GM12873 (cell line): ENCODE measurements around the gene FHIT.

Experiments used
- TF ChIP-seq, protein P1 (sequence below): IDR thresholded peaks from 2 replicates; pipeline ENCODE4 v1.5.1; 2012; ENCODE audit warnings: low read depth, mild to moderate bottlenecking, moderate library complexity, low read length, control low read depth; ENCODE audit not compliant: insufficient read depth; ENCODE audit errors: missing control alignments

Gene FHIT

GRCh38 chr3:61169621-61170251 is 81.5 kb downstream of the FHIT start:
- TF ChIP-seq, protein P1, sequence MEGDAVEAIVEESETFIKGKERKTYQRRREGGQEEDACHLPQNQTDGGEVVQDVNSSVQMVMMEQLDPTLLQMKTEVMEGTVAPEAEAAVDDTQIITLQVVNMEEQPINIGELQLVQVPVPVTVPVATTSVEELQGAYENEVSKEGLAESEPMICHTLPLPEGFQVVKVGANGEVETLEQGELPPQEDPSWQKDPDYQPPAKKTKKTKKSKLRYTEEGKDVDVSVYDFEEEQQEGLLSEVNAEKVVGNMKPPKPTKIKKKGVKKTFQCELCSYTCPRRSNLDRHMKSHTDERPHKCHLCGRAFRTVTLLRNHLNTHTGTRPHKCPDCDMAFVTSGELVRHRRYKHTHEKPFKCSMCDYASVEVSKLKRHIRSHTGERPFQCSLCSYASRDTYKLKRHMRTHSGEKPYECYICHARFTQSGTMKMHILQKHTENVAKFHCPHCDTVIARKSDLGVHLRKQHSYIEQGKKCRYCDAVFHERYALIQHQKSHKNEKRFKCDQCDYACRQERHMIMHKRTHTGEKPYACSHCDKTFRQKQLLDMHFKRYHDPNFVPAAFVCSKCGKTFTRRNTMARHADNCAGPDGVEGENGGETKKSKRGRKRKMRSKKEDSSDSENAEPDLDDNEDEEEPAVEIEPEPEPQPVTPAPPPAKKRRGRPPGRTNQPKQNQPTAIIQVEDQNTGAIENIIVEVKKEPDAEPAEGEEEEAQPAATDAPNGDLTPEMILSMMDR: no peak

DNA sequence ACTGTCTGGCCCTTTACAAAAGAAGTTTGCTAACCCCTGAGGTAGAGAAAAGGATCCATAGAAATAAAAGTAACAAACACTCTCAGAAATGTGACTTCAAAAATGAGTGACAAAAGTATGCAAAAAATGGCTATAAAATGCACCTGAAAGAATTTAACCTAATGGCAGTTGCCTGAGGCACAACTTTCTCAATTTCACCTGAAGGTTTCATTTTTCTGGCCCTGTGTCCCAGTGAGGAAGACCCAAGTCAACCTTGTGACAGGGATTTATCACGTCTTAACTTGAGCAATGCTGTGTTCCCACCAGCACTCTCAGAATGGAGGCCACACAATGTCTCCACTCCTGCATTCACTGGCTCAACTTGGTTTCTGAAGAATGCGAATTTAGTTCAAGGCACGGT is 83.0 kb downstream of the FHIT start:
- TF ChIP-seq, protein P1: no peak

GRCh38 chr3:61162965-61163364 is 88.3 kb downstream of the FHIT start:
- TF ChIP-seq, protein P1: no peak

- TF ChIP-seq, protein P1: no peak
Measured at GRCh38 chr3:61158667-61159066, 92.6 kb downstream of the FHIT start.

- TF ChIP-seq, protein P1: no peak
Measured at GRCh38 chr3:61158216-61158615, 93.0 kb downstream of the FHIT start.

- TF ChIP-seq, protein P1: no peak
Measured at GRCh38 chr3:61157414-61157813, 93.8 kb downstream of the FHIT start.

DNA sequence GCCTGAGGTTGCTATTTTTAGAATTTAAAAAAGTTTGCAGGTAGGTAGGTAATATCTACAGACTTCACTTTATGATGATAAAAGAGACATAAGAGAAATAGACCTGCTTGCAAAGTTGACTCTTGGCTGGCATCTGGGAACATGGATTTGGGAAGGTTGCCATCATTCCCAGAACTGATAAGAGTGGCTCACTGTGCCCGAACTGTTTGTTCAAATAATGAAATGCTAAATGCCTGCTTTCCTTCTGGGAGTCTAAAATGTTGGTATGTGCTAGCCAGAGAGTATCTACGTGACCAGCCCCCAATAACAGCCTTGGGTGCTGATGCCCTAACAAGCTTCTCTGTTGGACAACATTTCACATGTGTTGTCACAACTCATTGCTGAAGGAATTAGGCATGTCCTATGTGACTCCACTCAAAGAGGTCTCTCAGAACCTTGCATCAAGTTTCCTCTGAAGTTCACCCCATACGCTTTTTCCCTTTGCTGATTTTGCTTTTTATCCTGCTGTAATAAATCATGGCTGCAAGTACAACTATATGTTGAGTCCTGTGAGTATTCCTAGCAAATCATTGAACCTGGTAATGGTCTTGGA is 95.5 kb downstream of the FHIT start:
- TF ChIP-seq, protein P1: no peak
